Smooth muscle cell of the brain vasculature (primary cell): ENCODE measurements around the gene LSM10.

ENCODE experiments used
- DNase-seq: peaks from one replicate; pipeline ENCODE4 v3.0.0-alpha.2; 2012; ENCODE audit warnings: low read depth, low spot score

The LSM10 gene

GRCh38 chr1:36351227-36351977 lies 46.3 kb downstream of the LSM10 start:
- no peak for DNase-seq

GRCh38 chr1:36350659-36351226 lies 47.0 kb downstream of the LSM10 start:
- DNase-seq: no peak

DNA sequence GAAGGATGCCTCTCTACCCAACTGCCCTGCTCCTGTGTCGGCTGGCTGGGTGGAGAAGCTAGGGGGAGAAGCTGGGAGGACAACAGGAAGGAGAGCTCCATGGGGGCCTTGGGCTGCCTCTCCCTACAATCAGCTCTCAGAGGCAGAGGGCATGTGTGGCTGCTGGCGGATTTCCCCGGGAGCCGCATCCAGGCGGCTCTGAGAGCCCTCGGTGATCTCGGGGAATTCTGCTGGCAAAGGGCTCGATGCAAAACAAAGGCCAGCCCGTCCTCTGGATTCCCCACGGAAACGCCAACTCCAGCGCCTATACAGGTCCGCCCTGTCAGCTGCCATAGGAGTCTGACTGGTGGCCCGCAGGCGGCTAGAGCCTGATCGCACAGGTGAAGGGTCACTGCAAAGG lies 47.9 kb downstream of the LSM10 start:
- no peak for DNase-seq

DNA sequence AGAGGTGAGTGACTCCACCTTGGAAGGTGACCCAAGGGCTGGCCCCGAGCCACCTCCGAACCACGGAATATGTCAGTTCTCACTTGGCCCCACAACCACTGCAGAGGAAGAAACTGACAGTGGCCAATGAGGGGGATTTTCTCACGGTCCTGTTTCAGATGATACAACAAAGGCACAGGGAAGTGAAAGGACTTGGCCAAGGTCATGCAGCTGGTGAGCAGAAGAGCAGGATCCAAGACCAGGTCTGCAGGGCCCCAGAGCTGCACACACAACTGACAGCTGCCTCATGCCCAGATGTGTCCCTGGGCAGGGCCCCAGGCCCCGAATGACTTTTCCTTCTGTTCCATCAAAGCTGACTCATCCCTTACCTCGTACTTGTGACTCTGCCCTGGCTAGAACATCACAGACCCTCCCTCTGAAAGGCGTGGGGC lies 48.5 kb downstream of the LSM10 start:
- no peak for DNase-seq

- no peak for DNase-seq
These were observed 50.9 kb downstream of the LSM10 start for GRCh38 chr1:36346741-36347370.

GRCh38 chr1:36345353-36345752 lies 52.4 kb downstream of the LSM10 start:
- DNase-seq: no peak

GRCh38 chr1:36344395-36344680 lies 53.4 kb downstream of the LSM10 start:
- no peak for DNase-seq

GRCh38 chr1:36343651-36344394 lies 53.9 kb downstream of the LSM10 start:
- no peak for DNase-seq
